HepG2 (cell line): ENCODE results near the gene EFCAB13. TPM values are rescaled to one million over a fixed set of nuclear protein-coding genes. Genes with fewer than 3 reads are reported as not detected.

Source experiments
- ATAC-seq: fragments of 200-7000 bp; cut with Tn5 transposase; 3 replicates; pipeline ENCODE4 v1.9.1; 2020; ENCODE audit warnings: mild to moderate bottlenecking, moderate library complexity
- BruUV-seq: library from RNA; stranded (reverse); fragments of 400-500 nt; replicated peaks from 2 replicates; lab custom pipeline; 2021; lab: Mats Ljungman, UMichigan
- CTCF ChIA-PET: fragments of 300-600 bp; formaldehyde crosslinking; extraction: SDS; loops from one replicate; lab custom pipeline; 2021; ENCODE audit warnings: low total read pairs, inconsistent platforms, low intra/inter-chr PET ratio; lab: Yijun Ruan, JAX
- POLR2A ChIA-PET: fragments of 350-600 bp; sonication (Branson Sonifier 250); formaldehyde crosslinking; loops from one replicate; lab custom pipeline; 2020; ENCODE audit warnings: antibody characterized with exemption, inconsistent platforms; lab: Yijun Ruan, JAX
- DNase-seq: peaks from one replicate; pipeline ENCODE4 v3.0.0-alpha.2; 2015; ENCODE audit warnings: low spot score
- FAIRE-seq: peaks from 3 replicates; lab custom pipeline; 2011; peaks lifted over from hg19 to GRCh38; lab: Jason Lieb, UNC
- H2AFZ ChIP-seq: one replicate; pipeline ENCODE4 v1.6.1; 2011; ENCODE audit warnings: low read length, inconsistent platforms
- H3K27ac ChIP-seq: fragments of 300-600 bp; 3 replicates; pipeline ENCODE4 v1.8.0; 2011; ENCODE audit warnings: mixed run types, mild to moderate bottlenecking, mixed read lengths, low read length, inconsistent platforms; ENCODE audit not compliant: insufficient read depth; ENCODE audit errors: extremely low read length
- H3K27me3 ChIP-seq, 2 experiments: fragments of 200-600 bp in 1 of 2; 2 replicates in 1 of 2; 3 replicates in 1 of 2; pipeline versions ENCODE4 v1.6.0 to v1.8.0; 2011; ENCODE audit warnings: low read length in 2 of 2, mild to moderate bottlenecking in 2 of 2, moderate library complexity in 2 of 2, inconsistent platforms in 1 of 2; ENCODE audit not compliant: insufficient read depth in 2 of 2, control insufficient read depth in 1 of 2
- H3K36me3 ChIP-seq, 2 experiments: fragments of 200-600 bp in 1 of 2; replicated peaks in 1 of 2; 2 replicates in 1 of 2; 3 replicates in 1 of 2; pipeline versions ENCODE4 v1.5.1 to v1.8.0; 2011; ENCODE audit warnings: low read length in 2 of 2, inconsistent platforms in 1 of 2; ENCODE audit not compliant: insufficient read depth in 2 of 2, control insufficient read depth in 1 of 2
- H3K4me1 ChIP-seq: 2 replicates; pipeline ENCODE4 v1.5.1; 2012; ENCODE audit warnings: low read length, inconsistent platforms; ENCODE audit not compliant: insufficient read depth
- H3K4me2 ChIP-seq: 2 replicates; pipeline ENCODE4 v1.6.0; 2011; ENCODE audit warnings: low read depth, low read length, inconsistent platforms
- H3K4me3 ChIP-seq, 3 experiments: fragments of 200-600 bp in 1 of 3; sonication (generic), shearing (Covaris generic) in 1 of 3; replicated peaks in 1 of 3; 2 replicates each; pipeline ENCODE4 v1.5.1; 2011 to 2016; ENCODE audit warnings: low read length in 3 of 3, inconsistent platforms in 2 of 3, low read depth in 2 of 3, mild to moderate bottlenecking in 2 of 3, control low read depth in 1 of 3, mixed read lengths in 1 of 3; ENCODE audit not compliant: insufficient read depth in 1 of 3
- H3K79me2 ChIP-seq: one replicate; pipeline ENCODE4 v1.6.1; 2011; ENCODE audit warnings: low read length, inconsistent platforms; ENCODE audit not compliant: insufficient read depth
- H3K9ac ChIP-seq: 2 replicates; pipeline ENCODE4 v1.6.0; 2011; ENCODE audit warnings: mild to moderate bottlenecking, low read depth, low read length, inconsistent platforms; ENCODE audit not compliant: insufficient read depth
- H3K9me3 ChIP-seq: 2 replicates; pipeline ENCODE4 v1.5.1; 2012; ENCODE audit warnings: mild to moderate bottlenecking, low read length
- H4K20me1 ChIP-seq: 2 replicates; pipeline ENCODE4 v1.6.0; 2011; ENCODE audit warnings: inconsistent platforms, mild to moderate bottlenecking, low read length, moderate library complexity; ENCODE audit not compliant: insufficient read depth
- CBFB ChIP-seq: sonication (generic); formaldehyde crosslinking; IDR thresholded peaks from 2 replicates; pipeline ENCODE4 v1.4.0; 2020; ENCODE audit warnings: missing genetic modification reagents
- KDM1A ChIP-seq: IDR thresholded peaks from 2 replicates; pipeline ENCODE4 v1.6.1; 2016; ENCODE audit warnings: missing compliant biosample characterization
- MAFK ChIP-seq, 2 experiments: IDR thresholded peaks in 1 of 2; conservative IDR thresholded peaks in 1 of 2; 2 replicates each; pipeline ENCODE4 v1.6.1; 2011; ENCODE audit warnings: improper control_type of control experiment in 2 of 2, low read length in 2 of 2
- PHB2 ChIP-seq: fragments of 450-650 bp; IDR thresholded peaks from 2 replicates; pipeline ENCODE4 v1.6.1; 2018; ENCODE audit not compliant: partially characterized antibody
- REL ChIP-seq: sonication (generic); formaldehyde crosslinking; conservative IDR thresholded peaks from 2 replicates; pipeline ENCODE4 v1.8.0; 2022; ENCODE audit warnings: mild to moderate bottlenecking, missing genetic modification reagents, moderate library complexity
- RFXAP ChIP-seq: sonication (generic); formaldehyde crosslinking; IDR thresholded peaks from 2 replicates; pipeline ENCODE4 v1.4.0; 2020; ENCODE audit warnings: missing genetic modification reagents, borderline replicate concordance
- SAP130 ChIP-seq: IDR thresholded peaks from 2 replicates; pipeline ENCODE4 v1.6.1; 2016; ENCODE audit warnings: low read depth
- TBX3 ChIP-seq: fragments of 450-650 bp; IDR thresholded peaks from 2 replicates; pipeline ENCODE4 v1.6.1; 2017; ENCODE audit warnings: antibody characterized with exemption, mild to moderate bottlenecking, inconsistent platforms, borderline replicate concordance
- ZFP36 ChIP-seq: fragments of 150-350 bp; IDR thresholded peaks from 2 replicates; pipeline ENCODE4 v1.6.1; 2018; ENCODE audit warnings: borderline replicate concordance, low read length, low read depth; ENCODE audit not compliant: partially characterized antibody
- ZNF530 ChIP-seq: sonication (generic); formaldehyde crosslinking; IDR thresholded peaks from 2 replicates; pipeline ENCODE4 v1.5.0; 2020; ENCODE audit warnings: low read depth, mild to moderate bottlenecking, missing genetic modification reagents
- WGBS: methylation state at CpG from one replicate; pipeline ENCODE4 v1.1.6; 2017; ENCODE audit warnings: low lambda C conversion rate; 5-methylcytosine and 5-hydroxymethylcytosine counted together
- in situ Hi-C: cut with HindIII; loops from 2 replicates; pipeline ENCODE4 v1.10.0; 2017; ENCODE audit warnings: low pct_unique_long_range_greater_than_20kb; ENCODE audit not compliant: extremely low pct_ligation_motif_present
- intact Hi-C: fragments of 100-400 bp; cut with micrococcal nuclease; formaldehyde crosslinking; loops from one replicate; pipeline ENCODE4 v1.10.0; 2022; ENCODE audit not compliant: unreplicated experiment
- polyA plus RNA-seq, 8 experiments: library from polyadenylated mRNA; depleted of rRNA in 3 of 8; stranded (reverse) in 7 of 8; unstranded in 1 of 8; fragments of >200 nt; fragmentation: Illumina TruSeq in 4 of 8; extraction: Trizol in 4 of 8; gene quantifications; 2 replicates each; pipeline versions ENCODE4 v1.2.1 to v1.2.3, GENCODE V29; 2011 to 2016; ENCODE audit warnings: low read depth in 4 of 8, missing spikeins in 1 of 8, mixed read lengths in 1 of 8; ENCODE audit not compliant: insufficient read depth in 1 of 8
- total RNA-seq, 5 experiments: library from RNA; depleted of rRNA; stranded (reverse); fragments of >200 nt; fragmentation: Illumina TruSeq; extraction: Trizol; gene quantifications; 2 replicates each; pipeline ENCODE4 v1.2.3, GENCODE V29; 2016; ENCODE audit warnings: low read depth in 1 of 5
- TF ChIP-seq, protein P1 (sequence below): sonication (generic); formaldehyde crosslinking; IDR thresholded peaks from 2 replicates; pipeline ENCODE4 v1.4.0; 2020; ENCODE audit warnings: missing genetic modification reagents
- TF ChIP-seq, protein P2 (sequence below): sonication (generic); formaldehyde crosslinking; IDR thresholded peaks from 2 replicates; pipeline ENCODE4 v1.4.0; 2020; ENCODE audit warnings: missing genetic modification reagents
- TF ChIP-seq, protein P3 (sequence below): sonication (generic); formaldehyde crosslinking; IDR thresholded peaks from 2 replicates; pipeline ENCODE4 v1.5.0; 2020; ENCODE audit warnings: mild to moderate bottlenecking, missing genetic modification reagents, moderate library complexity
- TF ChIP-seq, protein P4 (sequence below), 2 experiments: sonication (generic) in 1 of 2; formaldehyde crosslinking in 1 of 2; IDR thresholded peaks; 2 replicates each; pipeline versions ENCODE4 v1.4.0 to v1.6.1; 2018 to 2020; ENCODE audit warnings: missing genetic modification reagents in 2 of 2, borderline replicate concordance in 1 of 2, low read depth in 1 of 2, mild to moderate bottlenecking in 1 of 2, missing biosample characterization in 1 of 2
- TF ChIP-seq, protein P5 (sequence below): sonication (generic); formaldehyde crosslinking; IDR thresholded peaks from 2 replicates; pipeline ENCODE4 v1.8.0; 2022; ENCODE audit warnings: missing genetic modification reagents, mild to moderate bottlenecking, inconsistent platforms, borderline replicate concordance

EFCAB13 gene
- total and polyA plus RNA-seq, 2 of the 13 experiments (the other 11 are each of a cell fraction or from before 2014, with no cell fraction given): 0.22 to 0.71 TPM

DNA sequence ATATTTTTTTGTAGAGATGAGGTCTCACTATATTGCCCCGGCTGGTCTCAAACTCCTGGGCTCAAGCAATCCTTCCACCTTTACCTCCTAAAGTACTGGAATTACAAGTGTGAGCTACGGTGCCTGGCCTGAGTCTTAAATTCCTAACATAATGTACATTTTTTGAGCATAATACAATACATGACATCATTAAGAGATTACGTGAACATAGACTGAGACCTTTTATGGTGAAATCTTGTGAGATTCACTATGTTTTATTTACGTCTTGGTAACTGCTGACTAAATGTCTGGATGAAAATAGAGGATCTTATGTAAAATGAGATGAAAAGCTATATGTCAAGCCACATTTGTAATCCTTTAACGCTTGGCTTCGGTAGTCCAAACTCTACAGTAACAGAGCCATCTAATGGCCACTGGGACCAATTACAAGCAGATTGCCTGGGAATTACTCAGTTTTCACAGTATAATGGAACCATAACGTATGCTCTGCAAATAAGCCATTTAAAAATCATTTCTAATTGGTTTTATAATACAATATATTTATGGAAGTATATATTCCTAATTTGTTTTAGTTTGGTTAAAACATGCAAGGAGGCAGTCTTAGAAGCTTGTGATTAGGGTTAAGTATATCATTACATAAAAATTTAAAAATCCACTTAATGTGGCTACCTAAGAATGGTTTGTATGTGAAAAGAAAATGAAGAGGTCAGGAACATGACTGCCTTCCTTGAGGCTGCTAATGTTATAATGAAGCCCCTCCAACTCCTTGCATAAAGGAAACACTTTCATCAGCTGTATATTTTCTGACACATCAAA, 8.1 kb upstream of the EFCAB13 start:
- no peak overlapping the region for H3K4me2 ChIP-seq
- intact Hi-C loops: loop anchor here (1.0 to 5.0 kb wide), 3 partner anchors 86 to 301 kb away; partner anchors contain the start of gene CDC27
- ChIA-PET POLR2A (interaction anchor here (1.1 kb wide), 1 partner anchor 24 kb away, joined by 3 read pairs; no protein-coding TSS in a partner anchor), CTCF (interaction anchor here (1.2 to 2.5 kb wide), 2 partner anchors 62 to 85 kb away, joined by 3 to 65 read pairs; partner anchors contain the start of gene ITGB3)
- H4K20me1 ChIP-seq: no peaks in the 10 kb centered on the region
- peak; percentile 71 for DNase-seq
- no peaks in the 10 kb centered on the region for H3K36me3 ChIP-seq
- H3K27ac ChIP-seq: no peak overlapping the region
- peak; percentile 69 for ATAC-seq
- peaks cover 35% of the 10 kb centered on the region for H3K4me1 ChIP-seq
- no peak overlapping the region for H3K9ac ChIP-seq
- FAIRE-seq: peak; percentile 85
- no peaks in the 10 kb centered on the region for H3K9me3 ChIP-seq
- H2AFZ ChIP-seq: no peak overlapping the region
- in situ Hi-C loops: loop anchor here (5.0 kb wide), 1 partner anchor 83 kb away; no protein-coding TSS in a partner anchor
- no peak overlapping the region for H3K4me3 ChIP-seq
- no peaks in the 10 kb centered on the region for H3K79me2 ChIP-seq
- 20% methylated on average over 7 of the region's 7 CpGs for WGBS
- no TSS peak for BruUV-seq
- H3K27me3 ChIP-seq: no peaks in the 10 kb centered on the region
- TF ChIP-seq, protein P1, sequence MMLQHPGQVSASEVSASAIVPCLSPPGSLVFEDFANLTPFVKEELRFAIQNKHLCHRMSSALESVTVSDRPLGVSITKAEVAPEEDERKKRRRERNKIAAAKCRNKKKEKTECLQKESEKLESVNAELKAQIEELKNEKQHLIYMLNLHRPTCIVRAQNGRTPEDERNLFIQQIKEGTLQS (CRISPR knock-in tag): no peak
- TF ChIP-seq, protein P2, sequence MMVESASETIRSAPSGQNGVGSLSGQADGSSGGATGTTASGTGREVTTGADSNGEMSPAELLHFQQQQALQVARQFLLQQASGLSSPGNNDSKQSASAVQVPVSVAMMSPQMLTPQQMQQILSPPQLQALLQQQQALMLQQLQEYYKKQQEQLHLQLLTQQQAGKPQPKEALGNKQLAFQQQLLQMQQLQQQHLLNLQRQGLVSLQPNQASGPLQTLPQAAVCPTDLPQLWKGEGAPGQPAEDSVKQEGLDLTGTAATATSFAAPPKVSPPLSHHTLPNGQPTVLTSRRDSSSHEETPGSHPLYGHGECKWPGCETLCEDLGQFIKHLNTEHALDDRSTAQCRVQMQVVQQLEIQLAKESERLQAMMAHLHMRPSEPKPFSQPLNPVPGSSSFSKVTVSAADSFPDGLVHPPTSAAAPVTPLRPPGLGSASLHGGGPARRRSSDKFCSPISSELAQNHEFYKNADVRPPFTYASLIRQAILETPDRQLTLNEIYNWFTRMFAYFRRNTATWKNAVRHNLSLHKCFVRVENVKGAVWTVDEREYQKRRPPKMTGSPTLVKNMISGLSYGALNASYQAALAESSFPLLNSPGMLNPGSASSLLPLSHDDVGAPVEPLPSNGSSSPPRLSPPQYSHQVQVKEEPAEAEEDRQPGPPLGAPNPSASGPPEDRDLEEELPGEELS (CRISPR knock-in tag): no peak
- no peak for TF ChIP-seq REL (CRISPR knock-in tag)
- TF ChIP-seq ZNF530: no peak
- peak; percentile 38; the same call in 1 of the 2 replicates for TF ChIP-seq SAP130
- TF ChIP-seq MAFK (conservative IDR thresholded peaks at IDR 0.05 in 1 of 2, IDR thresholded peaks at IDR 0.05 in 1 of 2; ENCODE audit: low read length in 2 of 2): no peak
- TF ChIP-seq CBFB (CRISPR knock-in tag): no peak
- TF ChIP-seq, protein P3, sequence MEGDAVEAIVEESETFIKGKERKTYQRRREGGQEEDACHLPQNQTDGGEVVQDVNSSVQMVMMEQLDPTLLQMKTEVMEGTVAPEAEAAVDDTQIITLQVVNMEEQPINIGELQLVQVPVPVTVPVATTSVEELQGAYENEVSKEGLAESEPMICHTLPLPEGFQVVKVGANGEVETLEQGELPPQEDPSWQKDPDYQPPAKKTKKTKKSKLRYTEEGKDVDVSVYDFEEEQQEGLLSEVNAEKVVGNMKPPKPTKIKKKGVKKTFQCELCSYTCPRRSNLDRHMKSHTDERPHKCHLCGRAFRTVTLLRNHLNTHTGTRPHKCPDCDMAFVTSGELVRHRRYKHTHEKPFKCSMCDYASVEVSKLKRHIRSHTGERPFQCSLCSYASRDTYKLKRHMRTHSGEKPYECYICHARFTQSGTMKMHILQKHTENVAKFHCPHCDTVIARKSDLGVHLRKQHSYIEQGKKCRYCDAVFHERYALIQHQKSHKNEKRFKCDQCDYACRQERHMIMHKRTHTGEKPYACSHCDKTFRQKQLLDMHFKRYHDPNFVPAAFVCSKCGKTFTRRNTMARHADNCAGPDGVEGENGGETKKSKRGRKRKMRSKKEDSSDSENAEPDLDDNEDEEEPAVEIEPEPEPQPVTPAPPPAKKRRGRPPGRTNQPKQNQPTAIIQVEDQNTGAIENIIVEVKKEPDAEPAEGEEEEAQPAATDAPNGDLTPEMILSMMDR (CRISPR knock-in tag): peak; percentile 90
- TF ChIP-seq TBX3: no peak
- TF ChIP-seq ZFP36: no peak
- TF ChIP-seq KDM1A (CRISPR knock-in tag): no peak
- TF ChIP-seq, protein P4, sequence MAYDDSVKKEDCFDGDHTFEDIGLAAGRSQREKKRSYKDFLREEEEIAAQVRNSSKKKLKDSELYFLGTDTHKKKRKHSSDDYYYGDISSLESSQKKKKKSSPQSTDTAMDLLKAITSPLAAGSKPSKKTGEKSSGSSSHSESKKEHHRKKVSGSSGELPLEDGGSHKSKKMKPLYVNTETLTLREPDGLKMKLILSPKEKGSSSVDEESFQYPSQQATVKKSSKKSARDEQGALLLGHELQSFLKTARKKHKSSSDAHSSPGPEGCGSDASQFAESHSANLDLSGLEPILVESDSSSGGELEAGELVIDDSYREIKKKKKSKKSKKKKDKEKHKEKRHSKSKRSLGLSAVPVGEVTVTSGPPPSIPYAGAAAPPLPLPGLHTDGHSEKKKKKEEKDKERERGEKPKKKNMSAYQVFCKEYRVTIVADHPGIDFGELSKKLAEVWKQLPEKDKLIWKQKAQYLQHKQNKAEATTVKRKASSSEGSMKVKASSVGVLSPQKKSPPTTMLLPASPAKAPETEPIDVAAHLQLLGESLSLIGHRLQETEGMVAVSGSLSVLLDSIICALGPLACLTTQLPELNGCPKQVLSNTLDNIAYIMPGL (CRISPR knock-in tag; IDR thresholded peaks at IDR 0.05; ENCODE audit: borderline replicate concordance in 1 of 2, low read depth in 1 of 2): peak in 1 of 2 experiments; percentile 77; a peak in 1 of 4 replicates
- TF ChIP-seq PHB2: no peak
- TF ChIP-seq RFXAP (CRISPR knock-in tag): no peak
- TF ChIP-seq, protein P5, sequence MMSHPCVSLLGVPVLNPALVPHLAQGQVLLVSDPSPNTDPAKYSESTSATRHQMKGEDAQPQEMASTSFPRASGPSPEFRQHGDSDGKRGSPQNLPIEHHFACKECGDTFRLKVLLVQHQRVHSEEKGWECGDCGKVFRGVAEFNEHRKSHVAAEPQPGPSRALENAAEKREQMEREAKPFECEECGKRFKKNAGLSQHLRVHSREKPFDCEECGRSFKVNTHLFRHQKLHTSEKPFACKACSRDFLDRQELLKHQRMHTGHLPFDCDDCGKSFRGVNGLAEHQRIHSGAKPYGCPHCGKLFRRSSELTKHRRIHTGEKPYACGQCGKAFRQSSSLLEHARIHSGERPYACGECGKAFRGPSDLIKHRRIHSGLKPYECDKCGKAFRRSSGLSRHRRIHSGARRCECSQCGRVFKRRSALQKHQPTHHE (CRISPR knock-in tag): no peak
